Measurements from ENCODE around the gene KRT26. TPM values are rescaled to one million over a fixed set of nuclear protein-coding genes. Genes with fewer than 3 reads are reported as not detected.

Gene KRT26
- total RNA-seq, 2 donors from 2014 or later, result not detected

- DNase-seq (ENCODE audit: low spot score) (no peak), ATAC-seq (ENCODE audit: insufficient number of reproducible peaks, low FRiP score, low read depth) (no peak)
- Histone ChIP-seq H3K4me3 (no peak overlapping the region), H3K27ac (no peak overlapping the region), H3K27me3 (replicated peaks; ENCODE audit: insufficient read depth) (no peaks in the 10 kb centered on the region), H3K36me3 (no peaks in the 10 kb centered on the region), H3K4me1 (ENCODE audit: control insufficient read depth in 1 of 2, low read depth in 2 of 2) (no peaks in the 10 kb centered on the region), H3K9me3 (no peaks in the 10 kb centered on the region)
- TF ChIP-seq, protein P1, sequence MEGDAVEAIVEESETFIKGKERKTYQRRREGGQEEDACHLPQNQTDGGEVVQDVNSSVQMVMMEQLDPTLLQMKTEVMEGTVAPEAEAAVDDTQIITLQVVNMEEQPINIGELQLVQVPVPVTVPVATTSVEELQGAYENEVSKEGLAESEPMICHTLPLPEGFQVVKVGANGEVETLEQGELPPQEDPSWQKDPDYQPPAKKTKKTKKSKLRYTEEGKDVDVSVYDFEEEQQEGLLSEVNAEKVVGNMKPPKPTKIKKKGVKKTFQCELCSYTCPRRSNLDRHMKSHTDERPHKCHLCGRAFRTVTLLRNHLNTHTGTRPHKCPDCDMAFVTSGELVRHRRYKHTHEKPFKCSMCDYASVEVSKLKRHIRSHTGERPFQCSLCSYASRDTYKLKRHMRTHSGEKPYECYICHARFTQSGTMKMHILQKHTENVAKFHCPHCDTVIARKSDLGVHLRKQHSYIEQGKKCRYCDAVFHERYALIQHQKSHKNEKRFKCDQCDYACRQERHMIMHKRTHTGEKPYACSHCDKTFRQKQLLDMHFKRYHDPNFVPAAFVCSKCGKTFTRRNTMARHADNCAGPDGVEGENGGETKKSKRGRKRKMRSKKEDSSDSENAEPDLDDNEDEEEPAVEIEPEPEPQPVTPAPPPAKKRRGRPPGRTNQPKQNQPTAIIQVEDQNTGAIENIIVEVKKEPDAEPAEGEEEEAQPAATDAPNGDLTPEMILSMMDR (IDR thresholded peaks at IDR 0.05), result no peak
These were observed 47.3 kb downstream of the KRT26 start for GRCh38 chr17:40724656-40725055.

DNA sequence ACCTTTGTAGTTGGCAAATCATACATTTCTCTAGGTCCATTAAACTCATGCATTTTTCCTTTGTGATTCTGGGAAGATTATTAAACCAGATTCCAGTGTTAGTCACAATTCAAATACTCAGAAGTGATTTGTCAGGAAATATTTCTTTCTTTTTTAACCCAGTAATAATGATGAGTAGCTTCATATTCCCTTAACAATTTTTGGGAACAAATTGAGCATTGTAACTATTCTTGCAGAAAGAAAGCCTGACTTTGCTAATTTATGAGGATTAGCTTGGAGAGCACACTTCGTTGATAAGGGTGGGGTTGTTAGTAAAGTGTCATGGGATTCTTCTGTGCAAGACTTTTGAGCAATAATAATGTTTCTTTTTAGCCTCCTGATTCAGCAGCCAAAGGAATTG is 49.8 kb downstream of the KRT26 start:
- Histone ChIP-seq H3K27me3 (replicated peaks; ENCODE audit: insufficient read depth) (no peaks in the 10 kb centered on the region), H3K4me3 (no peak overlapping the region), H3K9me3 (no peaks in the 10 kb centered on the region), H3K27ac (no peak overlapping the region), H3K4me1 (ENCODE audit: control insufficient read depth in 1 of 2, low read depth in 2 of 2) (no peaks in the 10 kb centered on the region), H3K36me3 (no peaks in the 10 kb centered on the region)
- TF ChIP-seq, protein P1 (IDR thresholded peaks at IDR 0.05), result no peak
- DNase-seq (ENCODE audit: low spot score), result no peak
- no peak for ATAC-seq (ENCODE audit: insufficient number of reproducible peaks, low FRiP score, low read depth)

- Histone ChIP-seq H3K36me3 (no peaks in the 10 kb centered on the region), H3K9me3 (no peaks in the 10 kb centered on the region), H3K27me3 (replicated peaks; ENCODE audit: insufficient read depth) (no peaks in the 10 kb centered on the region), H3K4me1 (ENCODE audit: control insufficient read depth in 1 of 2, low read depth in 2 of 2) (no peaks in the 10 kb centered on the region), H3K4me3 (no peak overlapping the region), H3K27ac (no peak overlapping the region)
- TF ChIP-seq, protein P1 (IDR thresholded peaks at IDR 0.05), result no peak
- DNase-seq (ENCODE audit: low spot score) (no peak), ATAC-seq (ENCODE audit: insufficient number of reproducible peaks, low FRiP score, low read depth) (no peak)
These were observed 51.1 kb downstream of the KRT26 start for GRCh38 chr17:40720899-40721298.

DNA sequence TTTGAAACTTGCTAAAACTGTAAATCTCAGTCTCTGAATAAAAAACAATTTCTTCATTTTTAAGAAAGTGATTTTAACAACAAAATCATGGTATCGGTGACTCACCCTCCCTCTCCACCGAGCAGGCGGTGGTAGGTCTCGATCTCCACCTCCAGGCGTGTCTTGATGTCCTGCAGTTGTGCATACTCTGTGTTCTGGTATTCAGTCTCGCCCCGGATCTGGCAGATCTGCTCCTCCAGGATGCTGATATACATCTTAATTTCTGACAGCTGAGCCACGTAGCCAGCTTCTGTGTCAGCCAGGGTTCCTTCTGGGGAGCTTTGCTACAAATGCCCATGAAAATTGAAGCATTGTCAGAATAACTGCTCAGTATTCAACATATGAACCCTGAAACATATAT is 53.1 kb downstream of the KRT26 start:
- TF ChIP-seq, protein P1 (IDR thresholded peaks at IDR 0.05), result no peak
- H3K27me3 ChIP-seq (replicated peaks; ENCODE audit: insufficient read depth), result no peaks in the 10 kb centered on the region
- H3K4me1 ChIP-seq (ENCODE audit: control insufficient read depth in 1 of 2, low read depth in 2 of 2), result no peaks in the 10 kb centered on the region
- H3K36me3 ChIP-seq, result no peaks in the 10 kb centered on the region
- H3K4me3 ChIP-seq, result no peak overlapping the region
- no peak overlapping the region for H3K27ac ChIP-seq
- no peaks in the 10 kb centered on the region for H3K9me3 ChIP-seq
- ATAC-seq (ENCODE audit: insufficient number of reproducible peaks, low FRiP score, low read depth), result no peak
- no peak for DNase-seq (ENCODE audit: low spot score)

DNA sequence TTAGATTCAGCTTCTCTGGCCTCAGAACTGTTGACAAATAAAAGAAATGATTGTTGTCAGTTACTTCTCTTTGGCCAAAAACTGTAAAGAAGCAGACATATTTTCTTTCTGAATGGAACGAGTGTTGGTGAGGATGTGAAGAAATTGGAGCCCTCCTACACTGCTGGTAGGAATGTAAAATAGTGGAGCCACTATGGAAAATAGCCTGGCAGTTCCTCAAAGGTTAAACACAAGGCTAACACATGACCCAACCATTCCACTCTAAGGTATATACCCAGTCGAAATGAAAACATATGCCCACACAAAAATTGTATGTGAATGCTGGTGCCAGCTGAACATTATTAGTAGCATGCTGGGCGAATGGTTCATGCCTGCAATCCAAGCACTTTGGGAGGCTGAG is 54.2 kb downstream of the KRT26 start:
- Histone ChIP-seq H3K4me3 (no peak overlapping the region), H3K36me3 (no peaks in the 10 kb centered on the region), H3K9me3 (no peaks in the 10 kb centered on the region), H3K27ac (no peak overlapping the region), H3K27me3 (replicated peaks; ENCODE audit: insufficient read depth) (no peaks in the 10 kb centered on the region), H3K4me1 (ENCODE audit: control insufficient read depth in 1 of 2, low read depth in 2 of 2) (no peaks in the 10 kb centered on the region)
- no peak for DNase-seq (ENCODE audit: low spot score)
- ATAC-seq (ENCODE audit: insufficient number of reproducible peaks, low FRiP score, low read depth), result no peak
- TF ChIP-seq, protein P1 (IDR thresholded peaks at IDR 0.05), result no peak

Other genes starting within 250 kb of the KRT26 start
- not detected for gene CCR7, start 206.7 kb downstream of the KRT26 start, total RNA-seq
- 10 to 100 TPM; 55.9 to 84.3 TPM for gene SMARCE1, start 124.4 kb downstream of the KRT26 start, total RNA-seq
- gene KRT222, start 107.0 kb downstream of the KRT26 start, total RNA-seq, result under 1 TPM; 0.63 to 0.81 TPM
- not detected for gene KRT24, start 68.4 kb downstream of the KRT26 start, total RNA-seq
- gene KRT25, start 16.9 kb downstream of the KRT26 start, total RNA-seq, result not detected
- not detected for gene KRT27, start 10.3 kb upstream of the KRT26 start, total RNA-seq
- gene KRT28, start 27.8 kb upstream of the KRT26 start, total RNA-seq, result not detected
- 10 to 100 TPM in 1 of 2 donors, 1 to 10 TPM in 1; 2.3 to 13.5 TPM for gene KRT10, start 50.4 kb upstream of the KRT26 start, total RNA-seq
- gene KRT12, start 95.0 kb upstream of the KRT26 start, total RNA-seq, result not detected
- gene KRT20, start 113.0 kb upstream of the KRT26 start, total RNA-seq, result 1 to 10 TPM in 1 of 2 donors, not detected in 1; 1.8 TPM
- under 1 TPM in 1 of 2 donors, not detected in 1; 0.54 TPM for gene KRT23, start 165.4 kb upstream of the KRT26 start, total RNA-seq
- gene KRT39, start 194.7 kb upstream of the KRT26 start, total RNA-seq, result not detected
- gene KRT40, start 212.1 kb upstream of the KRT26 start, total RNA-seq, result not detected
- gene KRTAP3-3, start 222.0 kb upstream of the KRT26 start, total RNA-seq, result not detected
- gene KRTAP3-2, start 227.7 kb upstream of the KRT26 start, total RNA-seq, result not detected
- not detected for gene KRTAP3-1, start 236.9 kb upstream of the KRT26 start, total RNA-seq

Measured in thoracic aorta (tissue), 2 donors.